Gastroesophageal sphincter (tissue), 3 donors: Measurements from ENCODE around the gene NDP.

Experiments
- CTCF ChIP-seq, 4 experiments: fragments of 200-600 bp in 2 of 4; fragments of 450-650 bp in 2 of 4; sonication (generic) in 1 of 4; IDR thresholded peaks; one replicate each; pipeline ENCODE4 v1.5.1; 2017 to 2019; ENCODE audit warnings: antibody characterized with exemption in 4 of 4, mild to moderate bottlenecking in 2 of 4, moderate library complexity in 2 of 4
- EP300 ChIP-seq: sonication (generic); formaldehyde crosslinking; IDR thresholded peaks from one replicate; pipeline ENCODE4 v1.6.1; 2017; ENCODE audit warnings: antibody characterized with exemption, mild to moderate bottlenecking
- POLR2A ChIP-seq, 2 donors: fragments of 450-650 bp; IDR thresholded peaks; one replicate each; pipeline ENCODE4 v1.6.1; 2017; ENCODE audit warnings: antibody characterized with exemption in 2 of 2, mild to moderate bottlenecking in 2 of 2, moderate library complexity in 1 of 2
- POLR2AphosphoS5 ChIP-seq: sonication (generic); formaldehyde crosslinking; IDR thresholded peaks from one replicate; pipeline ENCODE4 v1.6.1; 2017; ENCODE audit warnings: antibody characterized with exemption

GRCh38 chrX:43974741-43975465, 1.7 kb upstream of the NDP start:
- TF ChIP-seq CTCF (IDR thresholded peaks at IDR 0.05): no peak
- no peak for TF ChIP-seq POLR2AphosphoS5
- TF ChIP-seq POLR2A (IDR thresholded peaks at IDR 0.05): no peak
- TF ChIP-seq EP300: no peak
